ENCODE results near the gene KIAA1671. TPM values are rescaled to one million over a fixed set of nuclear protein-coding genes. Genes with fewer than 3 reads are reported as not detected.

Gene KIAA1671
- total RNA-seq, 4 donors from 2014 or later: 20.9 to 41.8 (median 28.4) TPM

- no peak for TF ChIP-seq POLR2AphosphoS5 (IDR thresholded peaks at IDR 0.05)
- no peak for TF ChIP-seq EP300 (IDR thresholded peaks at IDR 0.05)
- no peak for TF ChIP-seq CTCF (IDR thresholded peaks at IDR 0.05)
- no peak for TF ChIP-seq POLR2A (IDR thresholded peaks at IDR 0.05)
- peak overlapping the region in 3 of 4 donors; percentile 60 to 69 (median 68) for H3K27ac ChIP-seq
- WGBS, 2 donors (ENCODE audit: low coverage in 1 of 2): 67 to 83% methylated on average over 2 of the region's 2 CpGs
- no peaks in the 10 kb centered on the region for H3K27me3 ChIP-seq
- no peak overlapping the region for H3K4me3 ChIP-seq
- no peaks in the 10 kb centered on the region for H3K36me3 ChIP-seq
- no peaks in the 10 kb centered on the region for H3K9me3 ChIP-seq
- peaks cover 2 to 79% (median 3%) of the 10 kb centered on the region in 3 donors for H3K4me1 ChIP-seq
- ATAC-seq: no peak
Measured at GRCh38 chr22:25147642-25147928, 195.1 kb downstream of the KIAA1671 start.

- Histone ChIP-seq H3K27me3 (no peaks in the 10 kb centered on the region), H3K4me3 (no peak overlapping the region), H3K4me1 (peaks cover 2 to 74% (median 3%) of the 10 kb centered on the region in 3 donors), H3K27ac (peak overlapping the region; percentile 2 to 69 (median 64)), H3K9me3 (no peaks in the 10 kb centered on the region), H3K36me3 (no peaks in the 10 kb centered on the region)
- TF ChIP-seq CTCF (IDR thresholded peaks at IDR 0.05) (peak in 1 of 4 experiments; percentile 8), POLR2A (IDR thresholded peaks at IDR 0.05) (no peak), POLR2AphosphoS5 (IDR thresholded peaks at IDR 0.05) (no peak), EP300 (IDR thresholded peaks at IDR 0.05) (no peak)
- ATAC-seq: peak; percentile 44
- WGBS, 2 donors (ENCODE audit: low coverage in 1 of 2): 7 to 14% methylated on average over 1 to 3 of the region's 4 CpGs
Measured at GRCh38 chr22:25148149-25148691, 195.7 kb downstream of the KIAA1671 start.

- Histone ChIP-seq H3K9me3 (no peaks in the 10 kb centered on the region), H3K36me3 (no peaks in the 10 kb centered on the region), H3K27me3 (no peaks in the 10 kb centered on the region), H3K4me1 (peaks cover 5 to 76% (median 7%) of the 10 kb centered on the region in 3 donors), H3K27ac (peak overlapping the region in 3 of 4 donors; percentile 17 to 68 (median 60)), H3K4me3 (no peak overlapping the region)
- ATAC-seq: no peak
- 67 to 80% methylated on average over 1 of the region's 6 CpGs for WGBS, 2 donors (ENCODE audit: low coverage in 1 of 2)
- TF ChIP-seq CTCF (IDR thresholded peaks at IDR 0.05) (no peak), EP300 (IDR thresholded peaks at IDR 0.05) (no peak), POLR2AphosphoS5 (IDR thresholded peaks at IDR 0.05) (no peak), POLR2A (IDR thresholded peaks at IDR 0.05) (no peak)
Measured at GRCh38 chr22:25149014-25149413, 196.5 kb downstream of the KIAA1671 start.

GRCh38 chr22:25153961-25154666 is 201.6 kb downstream of the KIAA1671 start:
- Histone ChIP-seq H3K27me3 (no peaks in the 10 kb centered on the region), H3K9me3 (no peaks in the 10 kb centered on the region), H3K4me1 (peaks cover 7 to 75% (median 21%) of the 10 kb centered on the region in 3 donors), H3K36me3 (no peaks in the 10 kb centered on the region), H3K4me3 (no peak overlapping the region), H3K27ac (peak overlapping the region; percentile 6 to 76 (median 74))
- peak; percentile 94 for ATAC-seq
- 28 to 40% methylated on average over 3 of the region's 8 CpGs for WGBS, 2 donors (ENCODE audit: low coverage in 1 of 2)
- no peak for TF ChIP-seq CTCF (IDR thresholded peaks at IDR 0.05)
- TF ChIP-seq POLR2AphosphoS5 (IDR thresholded peaks at IDR 0.05): peak; percentile 22

GRCh38 chr22:25154667-25154999 is 202.1 kb downstream of the KIAA1671 start:
- TF ChIP-seq POLR2A (IDR thresholded peaks at IDR 0.05): no peak
- TF ChIP-seq CTCF (IDR thresholded peaks at IDR 0.05): no peak
- TF ChIP-seq EP300 (IDR thresholded peaks at IDR 0.05): no peak
- no peak for TF ChIP-seq POLR2AphosphoS5 (IDR thresholded peaks at IDR 0.05)
- Histone ChIP-seq H3K4me1 (peaks cover 7 to 75% (median 26%) of the 10 kb centered on the region in 3 donors), H3K36me3 (no peaks in the 10 kb centered on the region), H3K9me3 (no peaks in the 10 kb centered on the region), H3K27me3 (no peaks in the 10 kb centered on the region), H3K27ac (peak overlapping the region; percentile 5 to 76 (median 74)), H3K4me3 (no peak overlapping the region)
- 29% methylated on average over 1 of the region's 2 CpGs; no CpG with 5 or more reads in 1 of the 2 donors for WGBS, 2 donors (ENCODE audit: low coverage in 1 of 2)
- peak; percentile 16 for ATAC-seq

Measured in gastroesophageal sphincter (tissue), 4 donors.